Neural cell (in vitro differentiated cells): ENCODE results near the gene NGLY1. TPM values are rescaled to one million over a fixed set of nuclear protein-coding genes. Genes with fewer than 3 reads are reported as not detected.

Source experiments
- H2AFZ ChIP-seq: fragments of 200-600, 300-800 bp; sonication (generic), shearing (Covaris generic); 2 replicates; pipeline ENCODE4 v1.6.0; 2014; ENCODE audit warnings: low read depth, mild to moderate bottlenecking, antibody characterized with exemption, low read length, moderate library complexity
- H3F3A ChIP-seq: fragments of 200-600 bp; shearing (Covaris generic); 2 replicates; pipeline ENCODE4 v1.6.1; 2016; ENCODE audit warnings: mild to moderate bottlenecking, moderate library complexity, mixed read lengths, antibody characterized with exemption, low read length; ENCODE audit not compliant: insufficient read depth, poor library complexity, severe bottlenecking
- H3K27ac ChIP-seq: fragments of 200-600, 300-800 bp; sonication (generic), shearing (Covaris generic); 2 replicates; pipeline ENCODE4 v1.5.1; 2014; ENCODE audit warnings: mild to moderate bottlenecking, low read length, moderate library complexity
- H3K27me3 ChIP-seq: fragments of 300-800, 200-600 bp; sonication (generic), shearing (Covaris generic); 2 replicates; pipeline ENCODE4 v1.6.0; 2014; ENCODE audit warnings: mild to moderate bottlenecking, low read depth, low read length, moderate library complexity; ENCODE audit not compliant: insufficient read depth
- H3K36me3 ChIP-seq: fragments of 300-800, 200-600 bp; sonication (generic), shearing (Covaris generic); 2 replicates; pipeline ENCODE4 v1.5.1; 2014; ENCODE audit warnings: mild to moderate bottlenecking, antibody characterized with exemption, low read length, moderate library complexity; ENCODE audit not compliant: insufficient read depth
- H3K4me2 ChIP-seq: fragments of 300-800, 200-600 bp; sonication (generic), shearing (Covaris generic); 2 replicates; pipeline ENCODE4 v1.6.0; 2014; ENCODE audit warnings: mild to moderate bottlenecking, low read length
- H3K4me3 ChIP-seq: fragments of 300-800, 200-600 bp; sonication (generic), shearing (Covaris generic); 2 replicates; pipeline ENCODE4 v1.5.1; 2014; ENCODE audit warnings: mild to moderate bottlenecking, low read length, moderate library complexity
- H3K79me2 ChIP-seq: fragments of 200-600 bp; shearing (Covaris generic); replicated peaks from 2 replicates; pipeline ENCODE4 v1.6.0; 2014; ENCODE audit warnings: mild to moderate bottlenecking, low read length, moderate library complexity; ENCODE audit not compliant: insufficient read depth
- H3K9ac ChIP-seq: fragments of 300-800, 200-600 bp; sonication (generic), shearing (Covaris generic); 2 replicates; pipeline ENCODE4 v1.6.1; 2016; ENCODE audit warnings: mild to moderate bottlenecking, low read length, mixed read lengths
- H3K9me2 ChIP-seq: fragments of 200-600 bp; shearing (Covaris generic); 2 replicates; pipeline ENCODE4 v1.6.1; 2016; ENCODE audit warnings: mild to moderate bottlenecking, low read length, mixed read lengths; ENCODE audit not compliant: insufficient read depth
- H3K9me3 ChIP-seq: fragments of 200-600, 300-800 bp; sonication (generic), shearing (Covaris generic); 2 replicates; pipeline ENCODE4 v1.6.1; 2016; ENCODE audit warnings: mild to moderate bottlenecking, mixed run types, low read length, moderate library complexity, mixed read lengths
- H4K20me1 ChIP-seq: fragments of 200-600 bp; shearing (Covaris generic); 2 replicates; pipeline ENCODE4 v1.6.1; 2016; ENCODE audit warnings: mild to moderate bottlenecking, mixed run types; ENCODE audit not compliant: insufficient read depth
- EP300 ChIP-seq: fragments of 450-650 bp; conservative IDR thresholded peaks from 2 replicates; pipeline ENCODE4 v1.6.1; 2014; ENCODE audit warnings: antibody characterized with exemption, mild to moderate bottlenecking, moderate library complexity; ENCODE audit not compliant: poor library complexity, severe bottlenecking
- EZH2 ChIP-seq: fragments of 200-600, 300-800 bp; shearing (Covaris generic), sonication (generic); IDR thresholded peaks from 2 replicates; pipeline ENCODE4 v1.6.1; 2014; ENCODE audit warnings: antibody characterized with exemption, low read length, borderline replicate concordance, mild to moderate bottlenecking; ENCODE audit not compliant: insufficient read depth, poor library complexity, severe bottlenecking
- MXI1 ChIP-seq: fragments of 450-650 bp; conservative IDR thresholded peaks from 2 replicates; pipeline ENCODE4 v1.6.1; 2014; ENCODE audit warnings: antibody characterized with exemption, mild to moderate bottlenecking; ENCODE audit not compliant: poor library complexity, severe bottlenecking
- POLR2AphosphoS5 ChIP-seq: IDR thresholded peaks from 2 replicates; pipeline ENCODE4 v1.6.1; 2012
- RAD21 ChIP-seq: fragments of 450-650 bp; conservative IDR thresholded peaks from 2 replicates; pipeline ENCODE4 v1.6.1; 2014; ENCODE audit warnings: antibody characterized with exemption, mild to moderate bottlenecking, moderate library complexity
- REST ChIP-seq: IDR thresholded peaks from 2 replicates; pipeline ENCODE4 v1.6.1; 2012; ENCODE audit warnings: borderline replicate concordance
- SMC3 ChIP-seq: fragments of 450-650 bp; conservative IDR thresholded peaks from 2 replicates; pipeline ENCODE4 v1.6.1; 2014; ENCODE audit warnings: antibody characterized with exemption, mild to moderate bottlenecking, moderate library complexity; ENCODE audit not compliant: poor library complexity
- TAF1 ChIP-seq: IDR thresholded peaks from 2 replicates; pipeline ENCODE4 v1.6.1; 2012; ENCODE audit warnings: low read depth
- polyA plus RNA-seq: library from polyadenylated mRNA; depleted of rRNA; stranded (reverse); fragments of >200 nt; gene quantifications from 2 replicates; pipeline ENCODE4 v1.2.3, GENCODE V29; 2014
- TF ChIP-seq, protein P1 (sequence below): fragments of 450-650 bp; IDR thresholded peaks from 2 replicates; pipeline ENCODE4 v1.5.1; 2014; ENCODE audit warnings: antibody characterized with exemption, mild to moderate bottlenecking, moderate library complexity; ENCODE audit not compliant: poor library complexity, severe bottlenecking

The NGLY1 gene
- polyA plus RNA-seq, 1 donor from 2014 or later, result 22.0 TPM

DNA sequence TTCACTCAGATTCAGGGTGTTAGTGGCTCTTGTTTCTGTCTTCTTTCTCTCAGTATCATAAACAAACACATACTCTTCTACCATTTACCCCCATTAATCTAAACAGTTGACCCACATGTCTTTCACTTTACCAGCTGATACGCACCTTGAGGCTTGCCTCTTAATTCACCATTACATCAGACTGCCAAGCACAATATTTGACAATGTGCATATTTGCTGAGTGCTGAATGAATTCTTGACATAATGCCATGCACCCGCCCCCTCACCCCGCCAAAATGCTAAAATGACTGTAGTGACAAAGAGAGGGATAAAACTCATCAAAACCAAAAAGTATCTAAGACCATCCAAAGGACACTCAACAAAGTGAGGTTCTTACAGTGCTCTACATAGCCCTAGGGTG lies 57.4 kb downstream of the NGLY1 start:
- TF ChIP-seq TAF1 (no peak), POLR2AphosphoS5 (no peak), SMC3 (no peak), EP300 (no peak), EZH2 (no peak)

GRCh38 chr3:25724948-25725645 lies 58.1 kb downstream of the NGLY1 start:
- Histone ChIP-seq H3F3A (no peaks in the 10 kb centered on the region), H3K9me3 (no peaks in the 10 kb centered on the region), H2AFZ (no peak overlapping the region), H3K27ac (no peak overlapping the region), H3K9ac (no peak overlapping the region), H3K4me3 (no peak overlapping the region), H4K20me1 (no peaks in the 10 kb centered on the region), H3K36me3 (no peaks in the 10 kb centered on the region), H3K27me3 (no peaks in the 10 kb centered on the region), H3K9me2 (no peaks in the 10 kb centered on the region), H3K79me2 (no peaks in the 10 kb centered on the region), H3K4me2 (no peak overlapping the region)
- TF ChIP-seq POLR2AphosphoS5, result no peak
- TF ChIP-seq REST, result no peak
- no peak for TF ChIP-seq EZH2
- no peak for TF ChIP-seq RAD21
- no peak for TF ChIP-seq MXI1
- TF ChIP-seq TAF1, result no peak
- TF ChIP-seq SMC3, result no peak
- no peak for TF ChIP-seq EP300
- TF ChIP-seq, protein P1, sequence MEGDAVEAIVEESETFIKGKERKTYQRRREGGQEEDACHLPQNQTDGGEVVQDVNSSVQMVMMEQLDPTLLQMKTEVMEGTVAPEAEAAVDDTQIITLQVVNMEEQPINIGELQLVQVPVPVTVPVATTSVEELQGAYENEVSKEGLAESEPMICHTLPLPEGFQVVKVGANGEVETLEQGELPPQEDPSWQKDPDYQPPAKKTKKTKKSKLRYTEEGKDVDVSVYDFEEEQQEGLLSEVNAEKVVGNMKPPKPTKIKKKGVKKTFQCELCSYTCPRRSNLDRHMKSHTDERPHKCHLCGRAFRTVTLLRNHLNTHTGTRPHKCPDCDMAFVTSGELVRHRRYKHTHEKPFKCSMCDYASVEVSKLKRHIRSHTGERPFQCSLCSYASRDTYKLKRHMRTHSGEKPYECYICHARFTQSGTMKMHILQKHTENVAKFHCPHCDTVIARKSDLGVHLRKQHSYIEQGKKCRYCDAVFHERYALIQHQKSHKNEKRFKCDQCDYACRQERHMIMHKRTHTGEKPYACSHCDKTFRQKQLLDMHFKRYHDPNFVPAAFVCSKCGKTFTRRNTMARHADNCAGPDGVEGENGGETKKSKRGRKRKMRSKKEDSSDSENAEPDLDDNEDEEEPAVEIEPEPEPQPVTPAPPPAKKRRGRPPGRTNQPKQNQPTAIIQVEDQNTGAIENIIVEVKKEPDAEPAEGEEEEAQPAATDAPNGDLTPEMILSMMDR, result no peak

More for the DNA sequence above, 57.4 kb downstream of the NGLY1 start:
- H2AFZ ChIP-seq, result no peak overlapping the region
- H3K4me3 ChIP-seq, result no peak overlapping the region
- no peaks in the 10 kb centered on the region for H3K79me2 ChIP-seq
- H3K4me2 ChIP-seq, result no peak overlapping the region
- H3F3A ChIP-seq, result no peaks in the 10 kb centered on the region
- no peaks in the 10 kb centered on the region for H3K36me3 ChIP-seq
- H4K20me1 ChIP-seq, result no peaks in the 10 kb centered on the region
- H3K27me3 ChIP-seq, result no peaks in the 10 kb centered on the region
- no peaks in the 10 kb centered on the region for H3K9me2 ChIP-seq
- no peak overlapping the region for H3K27ac ChIP-seq
- no peaks in the 10 kb centered on the region for H3K9me3 ChIP-seq
- no peak overlapping the region for H3K9ac ChIP-seq
